AG09309 (cell line): ENCODE results near the gene RAP1GAP.
"Not testable (repeated sequence)": the region's sequence is repeated elsewhere in the genome, so short reads cannot be mapped to it uniquely, and the experiment has no call there.

Experiments used
- DNase-seq: peaks from one replicate; pipeline ENCODE4 v3.0.0-alpha.2; 2010; ENCODE audit warnings: low read depth
- H3K4me3 ChIP-seq: 2 replicates; pipeline ENCODE4 v1.5.1; 2011; ENCODE audit warnings: mild to moderate bottlenecking, low read depth, low read length, moderate library complexity; ENCODE audit not compliant: control insufficient read depth
- CTCF ChIP-seq: IDR thresholded peaks from 2 replicates; pipeline ENCODE4 v1.5.1; 2011; ENCODE audit warnings: mild to moderate bottlenecking, low read depth, low read length, inconsistent platforms; ENCODE audit not compliant: insufficient read depth, control insufficient read depth; ENCODE audit errors: missing control alignments

The RAP1GAP gene

GRCh38 chr1:21568006-21568746 lies 101.0 kb downstream of the RAP1GAP start:
- DNase-seq: no peak
- no peak for TF ChIP-seq CTCF
- no peak overlapping the region for H3K4me3 ChIP-seq

GRCh38 chr1:21567241-21568005 lies 101.7 kb downstream of the RAP1GAP start:
- no peak for TF ChIP-seq CTCF
- DNase-seq: peak; percentile 87
- H3K4me3 ChIP-seq: no peak overlapping the region

- not testable (repeated sequence) for DNase-seq, H3K4me3 ChIP-seq
Observed at GRCh38 chr1:21566361-21566760, 102.8 kb downstream of the RAP1GAP start.

GRCh38 chr1:21565285-21565684 lies 103.9 kb downstream of the RAP1GAP start:
- DNase-seq: no peak
- no peak for TF ChIP-seq CTCF

GRCh38 chr1:21564521-21565095 lies 104.5 kb downstream of the RAP1GAP start:
- no peak for DNase-seq
- TF ChIP-seq CTCF: no peak
- no peak overlapping the region for H3K4me3 ChIP-seq

More at GRCh38 chr1:21565285-21565684, 103.9 kb downstream of the RAP1GAP start:
- no peak overlapping the region for H3K4me3 ChIP-seq

- no peak overlapping the region for H3K4me3 ChIP-seq
- TF ChIP-seq CTCF: no peak
- no peak for DNase-seq
Observed at GRCh38 chr1:21563971-21564370, 105.2 kb downstream of the RAP1GAP start.

- H3K4me3 ChIP-seq: no peak overlapping the region
- no peak for TF ChIP-seq CTCF
- DNase-seq: no peak
Observed at GRCh38 chr1:21562896-21563295, 106.3 kb downstream of the RAP1GAP start.
